Measurements from ENCODE around the gene DYSF. TPM values are rescaled to one million over a fixed set of nuclear protein-coding genes. Genes with fewer than 3 reads are reported as not detected.

Gene DYSF
- total RNA-seq, 1 experiment from 2014 or later = 0.31 TPM

DNA sequence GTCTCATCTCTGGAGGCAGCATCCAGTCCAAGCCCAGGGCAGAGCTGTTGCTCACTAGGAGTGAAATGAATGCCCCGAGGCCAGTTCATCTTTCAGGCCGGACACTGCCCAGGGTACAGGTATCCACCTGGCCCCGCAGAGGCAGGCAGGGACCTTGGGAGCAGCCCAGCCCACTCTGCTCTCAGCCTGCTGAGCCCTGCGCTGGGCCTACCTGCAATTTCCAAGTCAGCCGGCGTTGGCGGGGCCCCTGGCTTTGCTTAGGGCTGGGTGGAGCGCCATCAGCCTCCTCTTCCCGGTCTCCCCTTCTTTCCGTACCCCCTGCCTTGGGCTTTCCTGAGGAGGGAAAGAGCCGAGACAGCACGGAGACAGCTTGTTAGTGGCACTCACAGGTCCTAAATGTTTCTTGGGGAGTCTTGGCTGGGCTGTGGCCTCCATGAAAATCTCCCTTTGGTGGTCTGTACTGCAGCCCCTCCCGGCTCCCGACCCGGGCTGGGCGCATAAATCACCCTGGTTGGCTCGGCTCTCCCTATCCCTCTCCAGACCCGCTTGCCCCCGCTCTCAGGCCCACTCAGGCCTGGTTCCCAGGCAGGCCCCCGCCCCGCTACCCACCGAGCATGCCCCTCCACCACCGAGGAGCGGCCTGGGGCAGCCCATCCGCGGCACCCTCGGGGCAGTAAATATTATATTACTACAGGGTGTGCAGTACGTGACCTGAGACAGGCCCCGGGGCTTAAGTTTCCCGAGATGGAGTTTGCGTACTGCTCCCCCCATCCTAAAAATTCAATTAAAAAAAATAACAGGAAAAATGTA, 106.7 kb downstream of the DYSF start:
- Histone ChIP-seq H3K36me3 (ENCODE audit: control insufficient read depth, insufficient read depth, low read length) (no peaks in the 10 kb centered on the region), H3K27me3 (ENCODE audit: control insufficient read depth, insufficient read depth, low read length) (no peaks in the 10 kb centered on the region), H3K9me3 (ENCODE audit: control insufficient read depth, insufficient read depth, low read depth, low read length) (no peaks in the 10 kb centered on the region), H3K27ac (ENCODE audit: low read length) (no peak overlapping the region), H3K4me3 (ENCODE audit: low read depth in 2 of 2, low read length in 2 of 2) (no peak overlapping the region), H3K4me1 (ENCODE audit: control insufficient read depth, insufficient read depth, low read length) (peaks cover 3% of the 10 kb centered on the region)
- in situ Hi-C loops (cut with HindIII; ENCODE audit: low pct_unique_long_range_greater_than_20kb, low sequenced_read_pairs) = no loop called here
- TF ChIP-seq SIN3A (IDR thresholded peaks at IDR 0.05; ENCODE audit: borderline replicate concordance, insufficient read depth, low read depth, low read length) (no peak), POLR2AphosphoS5 (IDR thresholded peaks at IDR 0.05; ENCODE audit: low read depth, low read length) (no peak)
- TF ChIP-seq, protein P1, sequence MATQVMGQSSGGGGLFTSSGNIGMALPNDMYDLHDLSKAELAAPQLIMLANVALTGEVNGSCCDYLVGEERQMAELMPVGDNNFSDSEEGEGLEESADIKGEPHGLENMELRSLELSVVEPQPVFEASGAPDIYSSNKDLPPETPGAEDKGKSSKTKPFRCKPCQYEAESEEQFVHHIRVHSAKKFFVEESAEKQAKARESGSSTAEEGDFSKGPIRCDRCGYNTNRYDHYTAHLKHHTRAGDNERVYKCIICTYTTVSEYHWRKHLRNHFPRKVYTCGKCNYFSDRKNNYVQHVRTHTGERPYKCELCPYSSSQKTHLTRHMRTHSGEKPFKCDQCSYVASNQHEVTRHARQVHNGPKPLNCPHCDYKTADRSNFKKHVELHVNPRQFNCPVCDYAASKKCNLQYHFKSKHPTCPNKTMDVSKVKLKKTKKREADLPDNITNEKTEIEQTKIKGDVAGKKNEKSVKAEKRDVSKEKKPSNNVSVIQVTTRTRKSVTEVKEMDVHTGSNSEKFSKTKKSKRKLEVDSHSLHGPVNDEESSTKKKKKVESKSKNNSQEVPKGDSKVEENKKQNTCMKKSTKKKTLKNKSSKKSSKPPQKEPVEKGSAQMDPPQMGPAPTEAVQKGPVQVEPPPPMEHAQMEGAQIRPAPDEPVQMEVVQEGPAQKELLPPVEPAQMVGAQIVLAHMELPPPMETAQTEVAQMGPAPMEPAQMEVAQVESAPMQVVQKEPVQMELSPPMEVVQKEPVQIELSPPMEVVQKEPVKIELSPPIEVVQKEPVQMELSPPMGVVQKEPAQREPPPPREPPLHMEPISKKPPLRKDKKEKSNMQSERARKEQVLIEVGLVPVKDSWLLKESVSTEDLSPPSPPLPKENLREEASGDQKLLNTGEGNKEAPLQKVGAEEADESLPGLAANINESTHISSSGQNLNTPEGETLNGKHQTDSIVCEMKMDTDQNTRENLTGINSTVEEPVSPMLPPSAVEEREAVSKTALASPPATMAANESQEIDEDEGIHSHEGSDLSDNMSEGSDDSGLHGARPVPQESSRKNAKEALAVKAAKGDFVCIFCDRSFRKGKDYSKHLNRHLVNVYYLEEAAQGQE (IDR thresholded peaks at IDR 0.05; ENCODE audit: insufficient read depth in 1 of 2, low read depth in 2 of 2, low read length in 1 of 2) = no peak
- ChIA-PET CTCF (interaction anchor here (0.7 kb wide), 1 partner anchor 581 kb away, joined by 4 read pairs; no protein-coding TSS in a partner anchor), POLR2A (interaction anchor here (0.6 kb wide), 1 partner anchor 589 kb away, joined by 3 read pairs; no protein-coding TSS in a partner anchor)
- no peak for ATAC-seq
- intact Hi-C loops (cut with micrococcal nuclease; ENCODE audit: unreplicated experiment) = no loop called here
- BruUV-seq (replicated peaks) = no TSS peak
- DNase-seq (ENCODE audit: low read depth, low spot score) = no peak

DNA sequence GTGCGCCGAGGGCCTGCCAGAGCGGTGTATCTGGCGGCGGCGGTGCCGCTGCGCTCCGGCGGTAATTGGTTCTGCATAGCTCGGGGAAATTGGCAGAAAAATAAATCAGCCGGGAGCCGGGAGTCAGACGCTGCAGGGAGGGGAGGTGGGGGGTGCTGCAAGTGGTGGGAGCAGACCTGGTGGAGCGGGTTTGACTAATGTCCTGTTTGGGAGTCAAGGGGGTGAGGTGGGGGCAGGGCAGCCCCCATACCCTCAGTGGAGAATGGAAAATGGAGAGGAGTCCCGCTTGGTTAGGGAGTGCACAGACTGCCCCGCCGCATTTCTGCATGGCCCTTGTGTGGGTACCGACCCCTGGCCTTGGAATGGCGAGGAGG, 107.3 kb downstream of the DYSF start:
- H3K27me3 ChIP-seq (ENCODE audit: control insufficient read depth, insufficient read depth, low read length) = no peaks in the 10 kb centered on the region
- H3K27ac ChIP-seq (ENCODE audit: low read length) = no peak overlapping the region
- ChIA-PET POLR2A (interaction anchor here (0.6 kb wide), 1 partner anchor 588 kb away, joined by 3 read pairs; no protein-coding TSS in a partner anchor), CTCF (no interaction called here)
- H3K36me3 ChIP-seq (ENCODE audit: control insufficient read depth, insufficient read depth, low read length) = no peaks in the 10 kb centered on the region
- no TSS peak for BruUV-seq (replicated peaks)
- intact Hi-C loops (cut with micrococcal nuclease; ENCODE audit: unreplicated experiment) (no loop called here), in situ Hi-C loops (cut with HindIII; ENCODE audit: low pct_unique_long_range_greater_than_20kb, low sequenced_read_pairs) (no loop called here)
- H3K4me1 ChIP-seq (ENCODE audit: control insufficient read depth, insufficient read depth, low read length) = peaks cover 3% of the 10 kb centered on the region
- H3K4me3 ChIP-seq (ENCODE audit: low read depth in 2 of 2, low read length in 2 of 2) = no peak overlapping the region
- ATAC-seq (no peak), DNase-seq (ENCODE audit: low read depth, low spot score) (no peak)
- TF ChIP-seq POLR2AphosphoS5 (IDR thresholded peaks at IDR 0.05; ENCODE audit: low read depth, low read length) (no peak), TCF7L2 (IDR thresholded peaks at IDR 0.05; ENCODE audit: low read depth, low read length) (no peak), SIN3A (IDR thresholded peaks at IDR 0.05; ENCODE audit: borderline replicate concordance, insufficient read depth, low read depth, low read length) (no peak)
- TF ChIP-seq, protein P1 (IDR thresholded peaks at IDR 0.05; ENCODE audit: insufficient read depth in 1 of 2, low read depth in 2 of 2, low read length in 1 of 2) = no peak
- no peaks in the 10 kb centered on the region for H3K9me3 ChIP-seq (ENCODE audit: control insufficient read depth, insufficient read depth, low read depth, low read length)
